ENCODE measurements around the gene CYP4F12. TPM values are rescaled to one million over a fixed set of nuclear protein-coding genes. Genes with fewer than 3 reads are reported as not detected.

CYP4F12 gene
- 0.18 TPM in 1 of 2 replicates, not detected in the other for total RNA-seq

GRCh38 chr19:15672580-15673175, at the start of gene CYP4F12:
TSS of gene CYP4F12 (plus strand) at chr19:15673087. CDS start at chr19:15673530, 443 bp downstream.

DNA sequence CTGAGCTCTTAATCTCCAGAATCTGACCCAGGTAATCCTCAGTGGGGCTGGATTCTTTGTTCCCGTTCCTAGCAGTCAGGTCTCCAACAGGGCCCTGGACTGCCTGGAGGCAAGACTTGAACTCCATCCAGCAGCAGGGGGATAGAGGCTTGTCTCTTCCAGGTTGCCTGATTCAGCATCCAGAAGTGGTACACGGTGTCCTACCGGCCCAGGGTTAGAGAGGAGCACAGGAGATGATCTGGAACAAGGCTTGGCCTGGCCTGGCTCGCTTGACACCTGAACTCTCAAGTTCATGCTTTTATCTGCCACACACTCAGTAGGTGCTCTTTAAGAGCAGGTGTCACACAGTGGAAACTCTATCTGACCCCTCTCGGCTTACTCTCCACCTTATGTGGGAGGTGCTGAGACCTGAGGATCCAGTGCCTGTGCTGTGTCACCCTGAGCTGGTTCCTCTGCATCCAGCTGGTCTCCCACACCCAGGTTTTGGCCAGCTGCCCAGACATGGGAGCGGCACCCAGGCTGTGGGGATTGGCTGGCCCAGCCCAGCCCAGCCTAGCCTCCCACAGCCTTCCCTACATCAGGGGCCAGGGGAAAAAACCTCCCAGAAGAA, 32.5 kb upstream of the CYP4F12 start, which contains the start of gene CYP4F3:
Gene CYP4F3, plus strand, starts transcription at position 604 of the 610 bp plus-strand sequence. CDS start 519 bp downstream, outside the sequence.

DNA sequence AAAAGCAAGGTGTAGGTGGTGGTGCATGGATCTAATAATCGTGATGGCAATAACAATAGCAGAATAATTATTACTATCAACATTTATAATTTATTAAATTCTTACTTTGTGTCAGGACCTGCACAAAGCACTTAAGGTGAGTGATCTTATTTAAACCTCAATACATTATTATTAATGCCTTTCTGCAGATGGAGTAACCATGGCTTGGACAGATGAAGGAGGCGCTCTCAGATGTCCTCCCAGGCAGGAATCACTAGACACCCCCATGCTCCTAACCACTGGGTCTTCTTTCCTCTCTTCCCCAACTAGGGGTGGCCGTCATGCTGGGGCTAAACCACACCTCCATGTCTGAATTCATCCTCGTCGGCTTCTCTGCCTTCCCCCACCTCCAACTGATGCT, 54.8 kb downstream of the CYP4F12 start, which contains the start of gene OR10H2:
Gene OR10H2, plus strand, starts transcription at position 301 of the 400 bp plus-strand sequence. Its CDS starts 20 bp downstream, at position 321.

GRCh38 chr19:15737722-15738121, 64.8 kb downstream of the CYP4F12 start, which contains the start of gene OR10H3:
TSS of gene OR10H3 (plus strand) at chr19:15737985. CDS start at chr19:15741393, 3,408 bp downstream.

Other genes with a start within 250 kb of the CYP4F12 start
- gene WIZ, start 223.1 kb upstream of the CYP4F12 start, total RNA-seq, result 3.4 and 4.5 TPM in 2 replicates
- 0.09 TPM in 1 of 2 replicates, not detected in the other for gene RASAL3, start 208.5 kb upstream of the CYP4F12 start, total RNA-seq
- not detected in 2 replicates for gene PGLYRP2, start 193.6 kb upstream of the CYP4F12 start, total RNA-seq
- gene CYP4F22, start 164.6 kb upstream of the CYP4F12 start, total RNA-seq, result not detected in 2 replicates
- gene CYP4F8, start 57.9 kb upstream of the CYP4F12 start, total RNA-seq, result 0.14 TPM in 1 of 2 replicates, not detected in the other
- not detected in 2 replicates for gene CYP4F3, start 32.2 kb upstream of the CYP4F12 start, total RNA-seq
- not detected in 2 replicates for gene OR10H2, start 54.9 kb downstream of the CYP4F12 start, total RNA-seq
- not detected in 2 replicates for gene OR10H3, start 64.9 kb downstream of the CYP4F12 start, total RNA-seq
- gene OR10H5, start 114.6 kb downstream of the CYP4F12 start, total RNA-seq, result not detected in 2 replicates
- not detected in 2 replicates for gene OR10H1, start 142.6 kb downstream of the CYP4F12 start, total RNA-seq
- not detected in 2 replicates for gene CYP4F2, start 225.0 kb downstream of the CYP4F12 start, total RNA-seq